ENCODE measurements around the gene LILRB1.
A peak's percentile ranks its signal among the peaks of the same experiment; 100 is the strongest.
"Not testable (repeated sequence)": the region's sequence is repeated elsewhere in the genome, so short reads cannot be mapped to it uniquely, and the experiment has no call there.

The LILRB1 gene

DNA sequence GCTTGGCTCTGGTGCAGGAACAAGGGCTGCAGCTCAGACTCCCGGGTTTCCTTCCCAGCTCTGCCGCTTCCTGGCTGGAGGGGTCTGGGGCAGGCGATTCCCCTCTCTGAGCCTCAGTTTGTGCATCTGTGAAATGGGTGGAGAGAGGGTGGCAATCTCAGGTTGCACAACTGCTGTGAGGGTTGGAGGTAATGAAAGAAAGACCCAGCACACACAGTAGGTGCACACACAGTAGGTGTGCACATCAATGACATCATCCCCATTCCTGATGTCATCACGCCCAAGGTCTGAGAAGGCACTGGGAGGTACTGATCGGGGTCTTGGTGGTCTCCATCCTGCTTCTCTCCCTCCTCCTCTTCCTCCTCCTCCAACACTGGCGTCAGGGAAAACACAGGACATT is 35.2 kb downstream of the LILRB1 start:
- TF ChIP-seq, protein P1, sequence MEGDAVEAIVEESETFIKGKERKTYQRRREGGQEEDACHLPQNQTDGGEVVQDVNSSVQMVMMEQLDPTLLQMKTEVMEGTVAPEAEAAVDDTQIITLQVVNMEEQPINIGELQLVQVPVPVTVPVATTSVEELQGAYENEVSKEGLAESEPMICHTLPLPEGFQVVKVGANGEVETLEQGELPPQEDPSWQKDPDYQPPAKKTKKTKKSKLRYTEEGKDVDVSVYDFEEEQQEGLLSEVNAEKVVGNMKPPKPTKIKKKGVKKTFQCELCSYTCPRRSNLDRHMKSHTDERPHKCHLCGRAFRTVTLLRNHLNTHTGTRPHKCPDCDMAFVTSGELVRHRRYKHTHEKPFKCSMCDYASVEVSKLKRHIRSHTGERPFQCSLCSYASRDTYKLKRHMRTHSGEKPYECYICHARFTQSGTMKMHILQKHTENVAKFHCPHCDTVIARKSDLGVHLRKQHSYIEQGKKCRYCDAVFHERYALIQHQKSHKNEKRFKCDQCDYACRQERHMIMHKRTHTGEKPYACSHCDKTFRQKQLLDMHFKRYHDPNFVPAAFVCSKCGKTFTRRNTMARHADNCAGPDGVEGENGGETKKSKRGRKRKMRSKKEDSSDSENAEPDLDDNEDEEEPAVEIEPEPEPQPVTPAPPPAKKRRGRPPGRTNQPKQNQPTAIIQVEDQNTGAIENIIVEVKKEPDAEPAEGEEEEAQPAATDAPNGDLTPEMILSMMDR (IDR thresholded peaks at IDR 0.05; ENCODE audit: low read depth, low read length): no peak

DNA sequence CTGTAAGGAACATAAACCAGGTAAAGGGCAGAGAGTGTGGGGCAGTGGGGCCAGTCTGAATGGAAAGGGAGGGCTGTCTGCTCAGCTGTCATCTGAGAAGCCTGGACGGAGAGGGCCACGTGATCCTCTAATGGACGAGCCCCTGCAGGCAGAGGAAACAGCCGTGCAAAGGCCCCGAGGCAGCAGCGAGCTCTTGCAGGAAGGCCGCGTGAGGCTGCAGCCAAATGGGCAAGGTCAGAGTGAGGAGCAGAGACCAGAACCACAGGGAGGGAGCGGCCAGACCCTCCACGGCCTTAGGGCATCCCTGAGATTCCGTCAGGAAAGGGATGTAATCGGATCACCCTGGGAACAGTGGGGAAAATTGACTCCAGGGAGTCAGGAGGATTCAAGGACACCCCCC is 36.9 kb downstream of the LILRB1 start:
- TF ChIP-seq, protein P1 (IDR thresholded peaks at IDR 0.05; ENCODE audit: low read depth, low read length): no peak

More for the DNA sequence above, 35.2 kb downstream of the LILRB1 start:
- DNase-seq (ENCODE audit: extremely low read depth, low read depth): no peak

DNA sequence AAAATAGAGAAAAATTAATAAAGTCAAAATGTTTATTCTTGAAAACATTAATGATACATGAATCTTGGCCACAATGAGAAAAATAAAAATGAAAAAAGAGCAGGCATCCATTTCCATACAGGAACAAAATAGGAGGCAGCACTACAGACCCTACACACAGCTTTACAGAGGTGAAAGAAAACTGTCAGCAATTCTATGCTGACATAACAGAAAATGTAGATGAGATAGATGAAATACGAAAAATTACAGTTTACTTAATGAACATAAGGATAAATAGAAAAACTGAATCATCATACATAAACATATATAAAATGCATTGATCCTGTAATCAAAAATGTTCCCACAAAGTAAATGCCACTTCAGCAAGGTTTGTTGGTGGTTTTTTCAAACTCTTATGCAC is 38.1 kb downstream of the LILRB1 start:
- TF ChIP-seq, protein P1 (IDR thresholded peaks at IDR 0.05; ENCODE audit: low read depth, low read length): no peak
- DNase-seq (ENCODE audit: extremely low read depth, low read depth): no peak

More for the DNA sequence above, 36.9 kb downstream of the LILRB1 start:
- DNase-seq (ENCODE audit: extremely low read depth, low read depth): no peak

GRCh38 chr19:54670576-54671357 is 40.5 kb downstream of the LILRB1 start:
- DNase-seq (ENCODE audit: extremely low read depth, low read depth): no peak
- TF ChIP-seq, protein P1 (IDR thresholded peaks at IDR 0.05; ENCODE audit: low read depth, low read length): no peak

DNA sequence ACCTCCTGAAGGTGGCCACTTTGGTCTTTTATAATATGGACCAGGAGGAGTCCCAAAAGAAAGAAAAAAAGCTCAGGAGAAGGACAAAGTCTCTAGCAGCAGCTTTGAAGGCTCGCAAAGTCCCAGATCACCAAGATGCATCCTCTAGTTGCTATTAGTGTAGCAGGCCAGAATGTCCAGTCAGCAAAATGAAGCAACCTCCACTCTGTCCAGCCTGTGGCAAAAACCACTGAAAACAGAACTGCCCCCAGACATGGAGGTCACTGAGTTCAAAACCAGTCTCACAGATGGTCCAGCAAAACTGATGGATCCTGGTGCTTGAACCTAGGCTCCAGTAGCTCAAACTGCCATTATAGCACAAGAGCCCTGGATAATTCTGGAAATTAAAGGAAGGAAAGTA is 42.9 kb downstream of the LILRB1 start:
- TF ChIP-seq, protein P1 (IDR thresholded peaks at IDR 0.05; ENCODE audit: low read depth, low read length): no peak
- no peak for DNase-seq (ENCODE audit: extremely low read depth, low read depth)

DNA sequence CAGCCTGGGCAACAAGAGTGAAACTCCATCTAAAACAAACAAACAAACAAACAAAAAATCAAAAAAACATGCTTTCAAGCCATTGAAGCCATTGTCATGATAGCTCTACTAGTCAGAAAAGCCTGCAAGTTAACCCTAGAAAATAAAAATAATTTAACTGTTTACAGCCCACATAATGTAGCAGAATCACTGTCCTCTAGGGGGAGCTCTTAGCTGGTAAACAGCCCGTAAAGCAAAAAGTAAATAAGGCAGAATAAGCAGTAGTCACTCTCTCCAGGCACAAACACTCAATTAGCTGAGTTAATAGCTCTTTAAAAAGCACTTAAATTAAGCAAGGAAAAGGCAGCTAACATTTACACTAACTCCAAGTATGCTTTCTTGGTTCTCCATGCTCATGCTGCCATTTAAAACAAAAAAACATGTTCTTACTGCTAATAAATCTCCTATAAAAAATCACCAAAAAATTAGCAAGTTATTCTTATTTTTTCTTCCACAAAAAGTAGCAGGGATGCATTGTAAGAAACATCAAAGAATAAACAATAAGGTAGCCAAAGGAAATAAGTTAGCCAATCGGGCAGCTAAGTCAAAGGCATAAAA is 43.8 kb downstream of the LILRB1 start:
- TF ChIP-seq, protein P1 (IDR thresholded peaks at IDR 0.05; ENCODE audit: low read depth, low read length): peak; percentile 43
- no peak for DNase-seq (ENCODE audit: extremely low read depth, low read depth)

DNA sequence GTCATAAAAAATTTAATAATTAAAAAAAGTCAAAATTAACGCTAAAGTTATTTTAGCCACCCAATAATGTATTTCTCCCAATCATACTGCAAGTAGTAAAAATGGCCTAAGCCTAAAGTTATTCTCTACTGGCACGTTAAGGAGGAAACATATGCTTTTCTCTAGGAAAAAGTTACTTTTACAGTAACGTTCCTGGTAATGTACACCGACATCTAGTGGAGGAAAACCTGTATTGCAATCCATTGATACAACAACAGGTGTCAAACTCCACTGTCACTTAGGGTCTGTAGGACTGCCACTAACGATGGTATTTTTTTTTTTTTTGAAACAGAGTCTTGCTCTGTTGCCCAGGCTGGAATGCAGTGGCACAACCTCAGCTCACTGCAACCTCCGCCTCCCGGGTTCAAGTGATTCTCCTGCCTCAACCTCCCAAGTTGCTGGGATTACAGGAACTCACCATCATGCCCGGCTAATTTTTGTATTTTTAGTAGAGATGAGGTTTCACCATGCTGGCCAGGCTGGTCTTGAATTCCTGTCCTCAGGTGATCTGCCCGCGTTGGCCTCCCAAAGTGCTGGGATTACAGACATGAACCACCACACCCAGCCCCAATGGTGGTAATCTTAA is 46.0 kb downstream of the LILRB1 start:
- TF ChIP-seq, protein P1 (IDR thresholded peaks at IDR 0.05; ENCODE audit: low read depth, low read length): peak; percentile 81
- not testable (repeated sequence) for DNase-seq (ENCODE audit: extremely low read depth, low read depth)

Data from AG09319 (cell line).